Bronchial epithelial cell (primary cell): ENCODE results near the gene SUN1. TPM values are rescaled to one million over a fixed set of nuclear protein-coding genes. Genes with fewer than 3 reads are reported as not detected.
"Not testable (repeated sequence)": the region's sequence is repeated elsewhere in the genome, so short reads cannot be mapped to it uniquely, and the experiment has no call there.

Experiments used
- DNase-seq: peaks from one replicate; pipeline ENCODE4 v3.0.0-alpha.2; 2010; ENCODE audit warnings: low read depth
- FAIRE-seq: peaks from 2 replicates; lab custom pipeline; 2011; peaks lifted over from hg19 to GRCh38; lab: Jason Lieb, UNC
- H3K27me3 ChIP-seq: 2 replicates; pipeline ENCODE4 v1.5.1; 2011; ENCODE audit warnings: low read length; ENCODE audit not compliant: control insufficient read depth, insufficient read depth
- H3K36me3 ChIP-seq: 2 replicates; pipeline ENCODE4 v1.5.1; 2011; ENCODE audit warnings: low read length; ENCODE audit not compliant: control insufficient read depth, insufficient read depth
- H3K4me3 ChIP-seq: 2 replicates; pipeline ENCODE4 v1.5.1; 2011; ENCODE audit warnings: mild to moderate bottlenecking, low read depth, low read length, control low read depth
- CTCF ChIP-seq: IDR thresholded peaks from 2 replicates; pipeline ENCODE4 v1.5.1; 2011; ENCODE audit warnings: mild to moderate bottlenecking, moderate library complexity, low read length, control low read depth, inconsistent platforms; ENCODE audit not compliant: insufficient read depth, severe bottlenecking
- total RNA-seq: library from RNA; depleted of rRNA; stranded (reverse); fragments of >200 nt; gene quantifications from 2 replicates; pipeline ENCODE4 v1.2.1, GENCODE V29; 2014

SUN1 gene
- total RNA-seq, 1 donor from 2014 or later = 176 TPM

- no peaks in the 10 kb centered on the region for H3K27me3 ChIP-seq
- H3K36me3 ChIP-seq = no peaks in the 10 kb centered on the region
- FAIRE-seq = no peak
- no peak for TF ChIP-seq CTCF
- DNase-seq = no peak
- no peak overlapping the region for H3K4me3 ChIP-seq
Observed at GRCh38 chr7:794671-795329, 37.5 kb upstream of the SUN1 start.

GRCh38 chr7:796434-797169 is 35.7 kb upstream of the SUN1 start:
- H3K36me3 ChIP-seq, H3K27me3 ChIP-seq, DNase-seq, H3K4me3 ChIP-seq, FAIRE-seq: not testable (repeated sequence)

- H3K27me3 ChIP-seq = no peaks in the 10 kb centered on the region
- H3K4me3 ChIP-seq = no peak overlapping the region
- TF ChIP-seq CTCF = no peak
- DNase-seq = no peak
- H3K36me3 ChIP-seq = no peaks in the 10 kb centered on the region
- no peak for FAIRE-seq
Observed at GRCh38 chr7:798921-799470, 33.3 kb upstream of the SUN1 start.

- DNase-seq = no peak
- FAIRE-seq = no peak
- Histone ChIP-seq H3K4me3 (no peak overlapping the region), H3K27me3 (no peaks in the 10 kb centered on the region), H3K36me3 (no peaks in the 10 kb centered on the region)
- no peak for TF ChIP-seq CTCF
Observed at GRCh38 chr7:800692-801091, 31.6 kb upstream of the SUN1 start.

GRCh38 chr7:801351-801750 is 30.9 kb upstream of the SUN1 start:
- not testable (repeated sequence) for FAIRE-seq, H3K36me3 ChIP-seq, DNase-seq, H3K4me3 ChIP-seq, H3K27me3 ChIP-seq

- DNase-seq (peak; percentile 47), FAIRE-seq (no peak)
- H3K36me3 ChIP-seq = no peaks in the 10 kb centered on the region
- no peaks in the 10 kb centered on the region for H3K27me3 ChIP-seq
- H3K4me3 ChIP-seq = peak overlapping the region; percentile 11
- TF ChIP-seq CTCF = no peak
Observed at GRCh38 chr7:801940-802381, 30.3 kb upstream of the SUN1 start.
